Measurements from ENCODE around the gene ERAP2. TPM values are rescaled to one million over a fixed set of nuclear protein-coding genes. Genes with fewer than 3 reads are reported as not detected.
A peak's percentile ranks its signal among the peaks of the same experiment; 100 is the strongest.
"Not testable (repeated sequence)": the region's sequence is repeated elsewhere in the genome, so short reads cannot be mapped to it uniquely, and the experiment has no call there.

The ERAP2 gene
- total and polyA plus RNA-seq, 2 donors: 11.3 to 51.5 TPM

DNA sequence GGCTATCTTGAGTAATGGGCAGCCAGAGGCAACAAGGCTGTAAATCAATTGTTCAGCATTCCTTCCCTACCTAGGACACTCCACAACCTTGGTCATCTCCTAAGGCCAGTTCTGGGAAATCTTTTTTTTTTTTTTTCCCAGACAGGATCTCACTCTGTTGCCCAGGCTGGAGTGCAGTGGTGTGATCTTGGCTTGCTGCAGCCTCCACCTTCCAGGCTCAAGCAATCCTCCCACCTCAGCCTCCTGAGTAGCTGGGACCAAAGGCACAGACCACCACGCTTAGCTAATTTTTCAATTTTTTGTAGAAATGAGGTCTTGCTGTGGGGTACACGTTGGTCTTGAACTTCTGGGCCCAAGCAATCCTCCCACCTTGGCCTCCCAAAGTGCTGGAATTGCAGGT, 54.7 kb downstream of the ERAP2 start:
- H3K36me3 ChIP-seq (ENCODE audit: control insufficient read depth in 2 of 2, insufficient read depth in 2 of 2, low read length in 1 of 2); H3K4me3 ChIP-seq (ENCODE audit: low read length in 2 of 2); H3K27me3 ChIP-seq (ENCODE audit: control insufficient read depth in 2 of 2, insufficient read depth in 1 of 2, low read length in 1 of 2); DNase-seq (ENCODE audit: low read depth in 6 of 9, low spot score in 9 of 9); H3K9me3 ChIP-seq (ENCODE audit: control insufficient read depth in 2 of 2, insufficient read depth in 1 of 2, low read length in 1 of 2): not testable (repeated sequence)
- WGBS: 98% methylated on average over 2 of the region's 2 CpGs
- Histone ChIP-seq H3K4me1 (ENCODE audit: control insufficient read depth in 2 of 2, insufficient read depth in 2 of 2, low read length in 2 of 2) (peaks cover 11 to 25% of the 10 kb centered on the region in 2 donors), H3K27ac (ENCODE audit: low read depth in 1 of 2, low read length in 1 of 2) (peak overlapping the region in 1 of 2 donors; percentile 27)

DNA sequence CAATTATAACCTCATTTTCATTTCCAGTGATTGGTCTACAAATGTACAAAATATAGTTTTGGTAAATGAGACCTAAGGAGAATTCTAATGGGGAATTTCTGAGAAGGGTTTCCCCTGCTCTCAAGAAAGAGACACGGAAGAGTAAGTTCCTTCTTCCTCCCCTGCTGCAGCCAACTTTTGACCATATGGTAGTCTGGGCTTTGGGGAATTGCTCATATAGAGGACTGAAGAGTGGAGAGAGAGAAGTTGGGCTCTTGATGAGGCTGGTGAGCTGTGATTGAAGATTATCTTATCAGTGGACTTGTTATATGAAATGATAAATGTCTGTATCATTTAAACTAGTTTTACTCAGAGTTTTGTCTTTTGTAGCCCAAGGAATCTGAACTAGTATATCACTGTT, 55.3 kb downstream of the ERAP2 start:
- Histone ChIP-seq H3K27me3 (ENCODE audit: control insufficient read depth in 2 of 2, insufficient read depth in 1 of 2, low read length in 1 of 2) (no peaks in the 10 kb centered on the region), H3K4me1 (ENCODE audit: control insufficient read depth in 2 of 2, insufficient read depth in 2 of 2, low read length in 2 of 2) (peaks cover 11 to 25% of the 10 kb centered on the region in 2 donors), H3K36me3 (ENCODE audit: control insufficient read depth in 2 of 2, insufficient read depth in 2 of 2, low read length in 1 of 2) (no peaks in the 10 kb centered on the region), H3K27ac (ENCODE audit: low read depth in 1 of 2, low read length in 1 of 2) (peak overlapping the region in 1 of 2 donors; percentile 27), H3K9me3 (ENCODE audit: control insufficient read depth in 2 of 2, insufficient read depth in 1 of 2, low read length in 1 of 2) (no peaks in the 10 kb centered on the region), H3K4me3 (ENCODE audit: low read length in 2 of 2) (no peak overlapping the region)
- DNase-seq (ENCODE audit: low read depth in 6 of 9, low spot score in 9 of 9): peak in 1 of 9 donors; percentile 38
- 57% methylated on average over 1 of the region's 1 CpG for WGBS

DNA sequence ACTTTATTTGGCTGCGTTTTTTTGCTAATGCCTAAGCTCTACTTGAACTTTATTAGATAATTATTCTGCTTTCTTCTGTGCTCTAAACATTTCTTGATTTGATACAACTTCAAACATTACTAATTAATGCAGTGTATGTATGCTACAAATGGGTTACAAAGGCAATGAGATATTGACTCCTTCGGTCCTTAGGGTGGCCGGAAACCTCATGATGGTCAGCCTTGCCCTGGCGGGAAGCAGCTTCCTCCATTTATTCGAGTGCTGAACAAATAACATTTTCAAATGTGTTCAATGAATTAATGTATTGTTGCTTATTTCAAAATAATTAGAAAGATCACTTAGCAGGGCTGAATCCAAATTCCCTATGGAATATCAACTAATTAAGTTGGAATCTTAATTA, 55.7 kb downstream of the ERAP2 start:
- H3K27ac ChIP-seq (ENCODE audit: low read depth in 1 of 2, low read length in 1 of 2): no peak overlapping the region
- no peak overlapping the region for H3K4me3 ChIP-seq (ENCODE audit: low read length in 2 of 2)
- no peaks in the 10 kb centered on the region for H3K9me3 ChIP-seq (ENCODE audit: control insufficient read depth in 2 of 2, insufficient read depth in 1 of 2, low read length in 1 of 2)
- no peaks in the 10 kb centered on the region for H3K27me3 ChIP-seq (ENCODE audit: control insufficient read depth in 2 of 2, insufficient read depth in 1 of 2, low read length in 1 of 2)
- no peak for DNase-seq (ENCODE audit: low read depth in 6 of 9, low spot score in 9 of 9)
- WGBS: 92% methylated on average over 5 of the region's 5 CpGs
- H3K4me1 ChIP-seq (ENCODE audit: control insufficient read depth in 2 of 2, insufficient read depth in 2 of 2, low read length in 2 of 2): peaks cover 11 to 25% of the 10 kb centered on the region in 2 donors
- no peaks in the 10 kb centered on the region for H3K36me3 ChIP-seq (ENCODE audit: control insufficient read depth in 2 of 2, insufficient read depth in 2 of 2, low read length in 1 of 2)

DNA sequence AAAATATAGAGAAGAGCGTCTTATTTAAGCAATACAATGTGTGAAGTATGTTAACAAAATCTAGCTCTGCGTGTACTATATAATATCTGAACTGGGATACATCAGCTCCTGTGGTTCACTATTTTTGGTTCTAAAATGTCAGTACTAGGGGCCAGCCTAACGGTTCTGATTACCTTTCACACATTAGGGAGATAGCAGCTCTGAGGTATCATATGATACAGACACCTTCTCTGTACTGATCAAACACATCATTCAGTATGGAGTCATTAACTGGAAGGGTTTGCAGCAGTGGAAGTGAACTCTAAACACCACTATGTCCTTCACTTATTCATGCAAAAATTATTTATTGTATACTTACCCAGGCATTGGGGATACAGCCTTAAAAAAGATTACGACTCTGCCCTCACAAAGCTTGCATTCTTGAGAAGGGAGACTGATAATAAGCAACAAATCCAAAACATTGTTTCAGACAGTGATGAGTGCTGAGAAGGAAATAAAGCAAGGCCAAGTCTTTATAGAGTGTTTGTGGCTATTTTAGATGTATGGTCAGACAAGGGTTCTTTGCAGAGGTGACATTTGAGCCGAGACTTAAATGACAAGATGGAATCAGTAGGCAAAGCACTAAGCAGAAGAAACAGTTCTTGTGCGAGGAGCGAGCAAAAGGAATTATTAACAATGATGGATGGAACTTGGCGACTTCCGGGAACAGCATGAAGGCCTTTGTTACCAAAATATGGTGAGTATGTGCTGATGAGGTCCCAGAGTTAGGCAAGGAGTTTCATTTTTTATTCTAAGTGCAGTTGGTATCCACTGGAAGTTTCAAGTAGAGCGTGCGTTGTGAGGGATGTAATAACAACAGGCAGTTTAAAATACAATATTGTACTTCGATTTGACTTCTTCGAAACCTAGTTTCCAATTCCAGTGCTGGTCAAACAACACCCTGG, 57.7 kb downstream of the ERAP2 start:
- H3K27me3 ChIP-seq (ENCODE audit: control insufficient read depth in 2 of 2, insufficient read depth in 1 of 2, low read length in 1 of 2): no peaks in the 10 kb centered on the region
- H3K27ac ChIP-seq (ENCODE audit: low read depth in 1 of 2, low read length in 1 of 2): peak overlapping the region; percentile 94 to 98
- H3K4me3 ChIP-seq (ENCODE audit: low read length in 2 of 2): peak overlapping the region; percentile 84 to 92
- peaks cover 0 to 2% of the 10 kb centered on the region in 2 donors for H3K36me3 ChIP-seq (ENCODE audit: control insufficient read depth in 2 of 2, insufficient read depth in 2 of 2, low read length in 1 of 2)
- H3K9me3 ChIP-seq (ENCODE audit: control insufficient read depth in 2 of 2, insufficient read depth in 1 of 2, low read length in 1 of 2): no peaks in the 10 kb centered on the region
- 8% methylated on average over 13 of the region's 13 CpGs for WGBS
- H3K4me1 ChIP-seq (ENCODE audit: control insufficient read depth in 2 of 2, insufficient read depth in 2 of 2, low read length in 2 of 2): peaks cover 11 to 25% of the 10 kb centered on the region in 2 donors
- peak in 4 of 9 donors; percentile 25 to 78 (median 59) for DNase-seq (ENCODE audit: low read depth in 6 of 9, low spot score in 9 of 9)

- Histone ChIP-seq H3K27me3 (ENCODE audit: control insufficient read depth in 2 of 2, insufficient read depth in 1 of 2, low read length in 1 of 2) (no peaks in the 10 kb centered on the region), H3K4me3 (ENCODE audit: low read length in 2 of 2) (peak overlapping the region; percentile 84 to 92), H3K4me1 (ENCODE audit: control insufficient read depth in 2 of 2, insufficient read depth in 2 of 2, low read length in 2 of 2) (peaks cover 11 to 28% of the 10 kb centered on the region in 2 donors), H3K9me3 (ENCODE audit: control insufficient read depth in 2 of 2, insufficient read depth in 1 of 2, low read length in 1 of 2) (no peaks in the 10 kb centered on the region), H3K36me3 (ENCODE audit: control insufficient read depth in 2 of 2, insufficient read depth in 2 of 2, low read length in 1 of 2) (peaks cover 0 to 2% of the 10 kb centered on the region in 2 donors), H3K27ac (ENCODE audit: low read depth in 1 of 2, low read length in 1 of 2) (peak overlapping the region; percentile 94 to 98)
- under 1% methylated on average over 80 of the region's 80 CpGs for WGBS
- DNase-seq (ENCODE audit: low read depth in 6 of 9, low spot score in 9 of 9): peak; percentile 83 to 98 (median 94)
Measured at GRCh38 chr5:96934708-96935558, 58.6 kb downstream of the ERAP2 start.

DNA sequence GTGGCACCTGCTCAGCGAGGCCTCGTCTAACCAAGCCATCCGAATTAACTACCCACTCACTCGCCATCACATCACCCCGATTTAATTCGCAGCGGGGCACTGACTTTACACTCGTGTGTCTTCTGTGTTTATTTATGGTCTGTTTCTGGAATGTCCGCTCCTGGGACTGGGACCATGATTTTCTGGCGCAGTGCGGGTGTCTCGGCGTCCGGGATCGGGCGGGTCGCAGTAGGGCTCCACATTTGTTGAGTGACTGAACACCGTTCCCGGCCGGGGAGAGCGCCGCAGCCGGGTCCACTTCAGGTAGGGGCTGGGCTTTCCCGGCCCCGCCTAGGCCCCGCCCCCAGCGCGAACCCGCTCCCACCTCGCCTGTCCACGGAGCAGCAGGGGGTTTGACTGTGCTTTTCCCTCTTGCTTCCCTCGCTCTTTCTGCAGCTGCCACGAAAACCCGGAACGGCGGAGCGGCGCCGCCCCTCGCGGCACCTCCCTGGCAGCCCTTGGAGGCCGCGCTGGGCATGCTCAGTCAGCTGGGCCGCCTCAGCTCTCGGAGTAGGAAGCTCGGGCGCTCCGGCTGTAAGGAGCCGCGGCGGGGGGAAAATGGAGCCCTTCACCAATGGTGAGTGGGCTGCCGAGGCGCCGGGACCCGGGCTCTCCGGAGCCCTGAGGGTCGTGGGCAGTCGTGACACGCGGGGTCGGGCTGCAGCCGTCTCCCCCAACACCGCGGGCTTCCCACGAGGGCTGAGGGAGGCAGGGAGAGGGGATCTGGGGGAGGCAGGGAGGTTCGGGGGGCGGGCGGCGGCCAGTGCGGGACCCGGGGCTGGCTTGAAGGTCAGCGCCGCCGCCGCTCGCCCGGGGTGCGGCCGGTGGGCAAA, 59.5 kb downstream of the ERAP2 start, which contains the start of gene LNPEP:
Gene LNPEP, plus strand, starts transcription at position 522 of the 872 bp plus-strand sequence. Its CDS starts 76 bp downstream, at position 598.
- H3K4me1 ChIP-seq (ENCODE audit: control insufficient read depth in 2 of 2, insufficient read depth in 2 of 2, low read length in 2 of 2): peaks cover 5 to 21% of the 10 kb centered on the region in 2 donors
- H3K27ac ChIP-seq (ENCODE audit: low read depth in 1 of 2, low read length in 1 of 2): peak within 1 kb of the TSS; percentile 94 to 98
- H3K27me3 ChIP-seq (ENCODE audit: control insufficient read depth in 2 of 2, insufficient read depth in 1 of 2, low read length in 1 of 2): no peaks in the 10 kb centered on the region
- DNase-seq (ENCODE audit: low read depth in 6 of 9, low spot score in 9 of 9): peak; percentile 83 to 98 (median 95)
- peaks cover 0 to 2% of the 10 kb centered on the region in 2 donors for H3K36me3 ChIP-seq (ENCODE audit: control insufficient read depth in 2 of 2, insufficient read depth in 2 of 2, low read length in 1 of 2)
- WGBS: under 1% methylated on average over 79 of the region's 79 CpGs
- H3K9me3 ChIP-seq (ENCODE audit: control insufficient read depth in 2 of 2, insufficient read depth in 1 of 2, low read length in 1 of 2): no peaks in the 10 kb centered on the region
- H3K4me3 ChIP-seq (ENCODE audit: low read length in 2 of 2): peak within 1 kb of the TSS; percentile 84 to 92

DNA sequence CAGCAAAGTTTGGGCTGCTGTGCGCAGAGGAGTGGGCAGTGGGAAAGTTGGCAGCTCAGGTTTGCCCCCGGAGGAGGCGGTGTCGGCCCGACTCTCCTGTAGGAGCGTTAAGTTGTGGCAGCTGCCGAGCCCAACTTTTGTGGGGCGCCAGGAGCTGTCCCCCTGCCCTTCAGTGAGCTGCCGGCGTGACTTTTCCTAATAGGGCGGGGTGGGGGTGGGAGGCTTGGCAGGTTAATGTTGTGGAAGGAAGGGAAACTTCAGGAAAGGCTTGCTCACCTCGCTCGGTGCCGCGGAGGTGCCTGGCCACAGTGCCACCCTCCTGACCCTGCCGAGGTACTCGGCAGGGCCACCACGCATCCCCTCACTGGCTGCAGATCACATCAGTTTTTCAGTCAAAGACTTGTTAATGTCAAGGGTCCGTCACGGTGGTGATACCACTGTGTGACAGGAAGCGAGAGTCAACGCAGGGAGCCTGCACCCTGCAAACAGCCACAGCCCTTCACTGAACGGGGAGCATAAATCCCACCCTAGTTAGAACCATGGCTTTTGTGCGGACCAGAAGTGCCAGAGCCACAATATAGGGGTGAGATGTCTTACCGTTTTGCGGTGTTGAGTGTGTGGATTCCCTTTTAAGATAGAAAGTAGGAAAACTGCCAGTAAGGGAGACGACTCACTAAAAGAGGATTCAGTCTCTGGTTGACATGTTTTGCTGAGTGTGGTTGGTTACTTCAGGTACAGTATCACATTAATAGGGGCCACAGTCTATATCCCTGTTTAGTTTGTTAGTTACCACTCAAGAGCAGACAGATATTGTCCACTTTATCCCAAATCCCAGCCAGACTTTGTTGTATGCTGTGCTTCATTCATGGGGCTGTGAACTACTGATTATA, 60.4 kb downstream of the ERAP2 start:
- DNase-seq (ENCODE audit: low read depth in 6 of 9, low spot score in 9 of 9): peak in 8 of 9 donors; percentile 50 to 81 (median 62)
- WGBS: under 1% methylated on average over 27 of the region's 27 CpGs
- Histone ChIP-seq H3K27ac (ENCODE audit: low read depth in 1 of 2, low read length in 1 of 2) (peak overlapping the region; percentile 94 to 98), H3K4me1 (ENCODE audit: control insufficient read depth in 2 of 2, insufficient read depth in 2 of 2, low read length in 2 of 2) (peaks cover 3 to 13% of the 10 kb centered on the region in 2 donors), H3K27me3 (ENCODE audit: control insufficient read depth in 2 of 2, insufficient read depth in 1 of 2, low read length in 1 of 2) (no peaks in the 10 kb centered on the region), H3K9me3 (ENCODE audit: control insufficient read depth in 2 of 2, insufficient read depth in 1 of 2, low read length in 1 of 2) (no peaks in the 10 kb centered on the region), H3K4me3 (ENCODE audit: low read length in 2 of 2) (peak overlapping the region; percentile 84 to 92), H3K36me3 (ENCODE audit: control insufficient read depth in 2 of 2, insufficient read depth in 2 of 2, low read length in 1 of 2) (peaks cover 4 to 6% of the 10 kb centered on the region in 2 donors)
